OCI-LY3 (cell line): ENCODE results near the gene ROR2.

Experiments used
- CTCF ChIP-seq: fragments of 200-600, 300-600 bp; sonication (generic); IDR thresholded peaks from 2 replicates; pipeline ENCODE4 v1.5.1; 2014; ENCODE audit warnings: antibody characterized with exemption, low read length, low read depth
- EZH2phosphoT487 ChIP-seq: fragments of 200-600 bp; shearing (Covaris generic); IDR thresholded peaks from 2 replicates; pipeline ENCODE4 v1.6.1; 2018; ENCODE audit warnings: antibody characterized with exemption, mixed run types, low read depth

DNA sequence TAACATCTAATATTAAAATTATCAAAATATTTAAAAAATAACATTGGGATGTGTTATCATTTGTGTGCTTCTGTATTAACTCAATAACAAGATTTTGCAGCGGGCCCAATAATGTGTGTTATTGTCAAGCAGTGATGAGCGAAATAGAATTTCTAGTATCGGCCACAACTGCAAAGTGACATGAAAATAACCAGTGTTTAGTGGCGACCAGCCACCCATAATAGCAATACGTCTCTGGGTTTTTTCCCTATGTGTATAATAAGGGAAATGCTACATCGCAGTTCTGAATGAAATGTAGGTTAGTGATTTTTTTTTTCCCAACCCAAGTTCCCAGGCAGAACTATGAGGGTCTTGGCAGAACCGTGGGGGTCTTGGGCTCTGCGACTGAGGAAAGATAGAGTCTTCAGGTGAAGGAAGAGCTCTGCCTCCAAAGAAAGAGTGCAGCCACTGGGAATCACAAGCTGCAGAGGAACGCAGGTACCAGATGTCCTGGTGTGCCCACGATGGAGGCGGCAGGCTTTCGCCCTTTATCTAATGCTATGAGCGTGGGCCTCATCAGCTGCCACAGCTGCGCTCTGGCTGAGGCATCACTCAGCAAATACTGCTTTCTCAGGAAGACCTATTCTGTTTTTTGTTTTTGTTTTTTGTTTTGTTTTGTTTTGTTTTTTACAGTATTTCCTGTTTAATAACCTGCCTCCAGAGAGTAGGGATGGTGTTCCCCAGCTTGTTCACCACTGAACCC, 235.0 kb downstream of the ROR2 start:
- no peak for TF ChIP-seq CTCF
- no peak for TF ChIP-seq EZH2phosphoT487
